Smooth muscle cell (in vitro differentiated cells): ENCODE data around the gene HLA-F. TPM values are rescaled to one million over a fixed set of nuclear protein-coding genes. Genes with fewer than 3 reads are reported as not detected.

Experiments
- DNase-seq: peaks from one replicate; lab custom pipeline; 2025; ENCODE audit not compliant: unreplicated experiment; lab: John Stamatoyannopoulos, UW
- H2AFZ ChIP-seq: fragments of 200-600 bp; sonication (generic); 2 replicates; pipeline ENCODE4 v1.6.0; 2016; ENCODE audit warnings: antibody characterized with exemption, low read depth, mild to moderate bottlenecking
- H3F3A ChIP-seq: fragments of 200-600 bp; sonication (generic); 2 replicates; pipeline ENCODE4 v1.6.0; 2017; ENCODE audit warnings: antibody characterized with exemption, low read depth
- H3K27ac ChIP-seq: fragments of 200-600 bp; sonication (generic); 2 replicates; pipeline ENCODE4 v1.5.1; 2016; ENCODE audit warnings: low read depth, mild to moderate bottlenecking
- H3K27me3 ChIP-seq: fragments of 200-600 bp; sonication (generic); 2 replicates; pipeline ENCODE4 v1.6.1; 2016; ENCODE audit warnings: low read depth, mild to moderate bottlenecking
- H3K36me3 ChIP-seq: fragments of 200-600 bp; sonication (generic); 2 replicates; pipeline ENCODE4 v1.5.1; 2016; ENCODE audit warnings: low read depth
- H3K4me1 ChIP-seq: fragments of 200-600 bp; sonication (generic); 2 replicates; pipeline ENCODE4 v1.5.1; 2016; ENCODE audit warnings: low read depth
- H3K4me2 ChIP-seq: fragments of 200-600 bp; sonication (generic); 2 replicates; pipeline ENCODE4 v1.6.0; 2016; ENCODE audit warnings: mild to moderate bottlenecking
- H3K4me3 ChIP-seq: fragments of 200-600 bp; sonication (generic); 2 replicates; pipeline ENCODE4 v1.5.1; 2016; ENCODE audit warnings: mild to moderate bottlenecking
- H3K79me2 ChIP-seq: fragments of 200-600 bp; sonication (generic); 2 replicates; pipeline ENCODE4 v1.6.0; 2016; ENCODE audit warnings: low read depth, mild to moderate bottlenecking
- H3K9ac ChIP-seq: fragments of 200-600 bp; sonication (generic); 2 replicates; pipeline ENCODE4 v1.6.0; 2016; ENCODE audit warnings: low read depth
- H3K9me3 ChIP-seq: fragments of 200-600 bp; sonication (generic); replicated peaks from 2 replicates; pipeline ENCODE4 v1.5.1; 2016; ENCODE audit warnings: low read depth
- H4K20me1 ChIP-seq: fragments of 200-600 bp; sonication (generic); 2 replicates; pipeline ENCODE4 v1.6.0; 2016; ENCODE audit warnings: low read depth
- CTCF ChIP-seq: fragments of 200-600 bp; sonication (generic); IDR thresholded peaks from 2 replicates; pipeline ENCODE4 v1.5.1; 2017; ENCODE audit warnings: borderline replicate concordance, mild to moderate bottlenecking, antibody characterized with exemption; ENCODE audit not compliant: insufficient read depth, poor library complexity, severe bottlenecking
- WGBS: methylation state at CpG from one replicate; pipeline ENCODE4 v1.1.7; 2016; ENCODE audit warnings: low lambda C conversion rate; 5-methylcytosine and 5-hydroxymethylcytosine counted together
- polyA plus RNA-seq: library from polyadenylated mRNA; unstranded; fragments of >200 nt; fragmentation: Nextera tagmentation; extraction: Ambion mirVana; gene quantifications from 2 replicates; pipeline ENCODE4 v1.2.1, GENCODE V29; 2016
- total RNA-seq: library from RNA; depleted of rRNA; stranded (reverse); fragments of >200 nt; gene quantifications from 2 replicates; pipeline ENCODE4 v1.2.3, GENCODE V29; 2014

Gene HLA-F
- total and polyA plus RNA-seq, 2 experiments from 2014 or later = 5.6 to 6.9 TPM

GRCh38 chr6:29749668-29750067 is 26.4 kb downstream of the HLA-F start:
- H3K36me3 ChIP-seq = no peaks in the 10 kb centered on the region
- WGBS = 64% methylated on average over 5 of the region's 5 CpGs

GRCh38 chr6:29750709-29751108 is 27.5 kb downstream of the HLA-F start:
- H3K27me3 ChIP-seq = peaks cover 17% of the 10 kb centered on the region
- H4K20me1 ChIP-seq = no peaks in the 10 kb centered on the region
- WGBS = 80% methylated on average over 6 of the region's 6 CpGs
- H3K4me2 ChIP-seq = no peak overlapping the region
- H3K4me3 ChIP-seq = no peak overlapping the region
- no peak overlapping the region for H3K9ac ChIP-seq
- H3K27ac ChIP-seq = no peak overlapping the region
- no peak overlapping the region for H2AFZ ChIP-seq
- no peaks in the 10 kb centered on the region for H3K4me1 ChIP-seq
- H3K9me3 ChIP-seq = no peaks in the 10 kb centered on the region
- H3K79me2 ChIP-seq = no peaks in the 10 kb centered on the region
- H3F3A ChIP-seq = no peaks in the 10 kb centered on the region
- no peak for DNase-seq
- no peaks in the 10 kb centered on the region for H3K36me3 ChIP-seq
- no peak for TF ChIP-seq CTCF

More at GRCh38 chr6:29749668-29750067, 26.4 kb downstream of the HLA-F start:
- Histone ChIP-seq H3K4me2 (peak overlapping the region; percentile 99), H3F3A (no peaks in the 10 kb centered on the region), H2AFZ (no peak overlapping the region), H3K79me2 (no peaks in the 10 kb centered on the region), H3K4me1 (no peaks in the 10 kb centered on the region), H3K27ac (no peak overlapping the region), H3K9ac (no peak overlapping the region), H3K27me3 (peaks cover 9% of the 10 kb centered on the region), H4K20me1 (no peaks in the 10 kb centered on the region), H3K9me3 (no peaks in the 10 kb centered on the region), H3K4me3 (no peak overlapping the region)
- DNase-seq = no peak
- TF ChIP-seq CTCF = no peak

- H3K79me2 ChIP-seq = no peaks in the 10 kb centered on the region
- H3K9ac ChIP-seq = no peak overlapping the region
- no peak for TF ChIP-seq CTCF
- WGBS = 89% methylated on average over 3 of the region's 3 CpGs
- no peaks in the 10 kb centered on the region for H3K4me1 ChIP-seq
- H3K36me3 ChIP-seq = no peaks in the 10 kb centered on the region
- no peak overlapping the region for H3K4me3 ChIP-seq
- H3K4me2 ChIP-seq = no peak overlapping the region
- no peaks in the 10 kb centered on the region for H3F3A ChIP-seq
- peaks cover 21% of the 10 kb centered on the region for H3K27me3 ChIP-seq
- no peak for DNase-seq
- H3K9me3 ChIP-seq = no peaks in the 10 kb centered on the region
- H2AFZ ChIP-seq = no peak overlapping the region
- H3K27ac ChIP-seq = no peak overlapping the region
- H4K20me1 ChIP-seq = no peaks in the 10 kb centered on the region
Measured at GRCh38 chr6:29751480-29751879, 28.2 kb downstream of the HLA-F start.

GRCh38 chr6:29752451-29753308 is 29.4 kb downstream of the HLA-F start:
- peak; percentile 86 for TF ChIP-seq CTCF

More at GRCh38 chr6:29752451-29753308, 29.4 kb downstream of the HLA-F start:
- H3K4me3 ChIP-seq = peak overlapping the region; percentile 70
- WGBS = under 1% methylated on average over 53 of the region's 64 CpGs
- H3K4me1 ChIP-seq = no peaks in the 10 kb centered on the region
- no peak overlapping the region for H3K9ac ChIP-seq
- H3K36me3 ChIP-seq = no peaks in the 10 kb centered on the region
- peak; percentile 56 for DNase-seq
- H3F3A ChIP-seq = no peaks in the 10 kb centered on the region
- peaks cover 18% of the 10 kb centered on the region for H3K27me3 ChIP-seq
- H3K4me2 ChIP-seq = peak overlapping the region; percentile 94
- H3K27ac ChIP-seq = no peak overlapping the region
- no peaks in the 10 kb centered on the region for H3K79me2 ChIP-seq
- H2AFZ ChIP-seq = peak overlapping the region; percentile 95
- H4K20me1 ChIP-seq = no peaks in the 10 kb centered on the region
- no peaks in the 10 kb centered on the region for H3K9me3 ChIP-seq
